GM21619 (cell line): ENCODE measurements around the gene IGFALS.

Experiments
- ATAC-seq: cut with Tn5 transposase; IDR thresholded peaks from one replicate; pipeline ENCODE4 v1.9.1; 2021; ENCODE audit not compliant: unreplicated experiment

The IGFALS gene

GRCh38 chr16:1793578-1794220, at the start of gene IGFALS:
TSS of gene IGFALS (minus strand) at chr16:1793705. CDS start at chr16:1793652, 53 bp downstream.
- no peak for ATAC-seq

GRCh38 chr16:1839554-1839953, 46.0 kb upstream of the IGFALS start:
- ATAC-seq = no peak

GRCh38 chr16:1834096-1834495, 40.6 kb upstream of the IGFALS start:
- no peak for ATAC-seq

GRCh38 chr16:1832838-1833454, 39.4 kb upstream of the IGFALS start:
- ATAC-seq = no peak

GRCh38 chr16:1831186-1832075, 37.9 kb upstream of the IGFALS start:
- ATAC-seq = no peak

- ATAC-seq = no peak
Measured at GRCh38 chr16:1830213-1830612, 36.7 kb upstream of the IGFALS start.

- ATAC-seq = no peak
Measured at GRCh38 chr16:1828645-1829410, 35.3 kb upstream of the IGFALS start.

GRCh38 chr16:1826691-1827573, 33.4 kb upstream of the IGFALS start, which contains the start of the genes FAHD1 and HAGH:
TSS of gene FAHD1 (plus strand) at chr16:1827206. CDS start at chr16:1827239, 33 bp downstream.
TSS of gene HAGH (minus strand) at chr16:1826825. CDS start at chr16:1826787, 38 bp downstream.
- ATAC-seq = peak; percentile 79

GRCh38 chr16:1825864-1826690, 32.6 kb upstream of the IGFALS start:
- ATAC-seq = peak; percentile 40

- ATAC-seq = no peak
Measured at GRCh38 chr16:1825381-1825863, 31.9 kb upstream of the IGFALS start.

GRCh38 chr16:1823821-1824220, 30.3 kb upstream of the IGFALS start:
- no peak for ATAC-seq

GRCh38 chr16:1822801-1823200, 29.3 kb upstream of the IGFALS start:
- no peak for ATAC-seq

- ATAC-seq = no peak
Measured at GRCh38 chr16:1821861-1822611, 28.5 kb upstream of the IGFALS start.

GRCh38 chr16:1820946-1821290, 27.4 kb upstream of the IGFALS start:
- no peak for ATAC-seq

GRCh38 chr16:1820096-1820945, 26.8 kb upstream of the IGFALS start:
- no peak for ATAC-seq

GRCh38 chr16:1819611-1820010, 26.1 kb upstream of the IGFALS start:
- ATAC-seq = no peak

- ATAC-seq = no peak
Measured at GRCh38 chr16:1818873-1819525, 25.5 kb upstream of the IGFALS start.
